ENCODE measurements around the gene COLGALT1.
A peak's percentile ranks its signal among the peaks of the same experiment; 100 is the strongest.
"Not testable (repeated sequence)": the region's sequence is repeated elsewhere in the genome, so short reads cannot be mapped to it uniquely, and the experiment has no call there.

DNA sequence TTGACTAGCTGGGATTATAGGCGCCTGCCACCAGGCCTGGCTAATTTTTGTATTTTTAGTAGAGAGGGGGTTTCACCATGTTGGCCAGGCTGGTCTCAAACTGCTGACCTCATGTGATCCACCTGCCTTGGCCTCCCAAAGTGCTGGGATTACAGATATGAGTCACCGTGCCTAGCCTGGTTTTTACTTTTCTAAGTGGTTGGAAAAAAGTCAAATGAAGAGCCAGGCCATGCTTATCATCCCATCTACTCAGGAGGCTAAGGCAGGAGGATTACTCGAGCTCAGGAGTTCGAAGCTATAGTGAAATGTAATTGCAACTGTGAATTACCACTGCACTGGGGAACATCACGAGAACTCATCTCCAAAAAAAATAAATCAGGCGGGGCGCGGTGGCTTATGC is 36.8 kb upstream of the COLGALT1 start:
- not testable (repeated sequence) for TF ChIP-seq TEAD1 (CRISPR knock-in tag; IDR thresholded peaks at IDR 0.05); SMAD3 (CRISPR knock-in tag; conservative IDR thresholded peaks at IDR 0.05); POLR2AphosphoS5 (IDR thresholded peaks at IDR 0.05; ENCODE audit: control insufficient read depth, insufficient read depth, low read depth, low read length); GABPB2 (CRISPR knock-in tag; conservative IDR thresholded peaks at IDR 0.05); RNF2 (IDR thresholded peaks at IDR 0.05); MTA3 (IDR thresholded peaks at IDR 0.05; ENCODE audit: borderline replicate concordance); POLR2A (conservative IDR thresholded peaks at IDR 0.05); GTF2E2 (tag; IDR thresholded peaks at IDR 0.05); MECOM (CRISPR knock-in tag; IDR thresholded peaks at IDR 0.05); CBX1 (IDR thresholded peaks at IDR 0.05; ENCODE audit: low read depth)
- TF ChIP-seq, protein P1, sequence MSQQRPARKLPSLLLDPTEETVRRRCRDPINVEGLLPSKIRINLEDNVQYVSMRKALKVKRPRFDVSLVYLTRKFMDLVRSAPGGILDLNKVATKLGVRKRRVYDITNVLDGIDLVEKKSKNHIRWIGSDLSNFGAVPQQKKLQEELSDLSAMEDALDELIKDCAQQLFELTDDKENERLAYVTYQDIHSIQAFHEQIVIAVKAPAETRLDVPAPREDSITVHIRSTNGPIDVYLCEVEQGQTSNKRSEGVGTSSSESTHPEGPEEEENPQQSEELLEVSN (IDR thresholded peaks at IDR 0.05; ENCODE audit: borderline replicate concordance in 1 of 2, extremely low read depth in 1 of 2, insufficient read depth in 1 of 2, insufficient read length in 1 of 2, low read depth in 1 of 2, low read length in 1 of 2, poor library complexity in 1 of 2, severe bottlenecking in 1 of 2) = peak in 1 of 2 experiments; percentile 11
- TF ChIP-seq, protein P2, sequence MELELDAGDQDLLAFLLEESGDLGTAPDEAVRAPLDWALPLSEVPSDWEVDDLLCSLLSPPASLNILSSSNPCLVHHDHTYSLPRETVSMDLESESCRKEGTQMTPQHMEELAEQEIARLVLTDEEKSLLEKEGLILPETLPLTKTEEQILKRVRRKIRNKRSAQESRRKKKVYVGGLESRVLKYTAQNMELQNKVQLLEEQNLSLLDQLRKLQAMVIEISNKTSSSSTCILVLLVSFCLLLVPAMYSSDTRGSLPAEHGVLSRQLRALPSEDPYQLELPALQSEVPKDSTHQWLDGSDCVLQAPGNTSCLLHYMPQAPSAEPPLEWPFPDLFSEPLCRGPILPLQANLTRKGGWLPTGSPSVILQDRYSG (tag; conservative IDR thresholded peaks at IDR 0.05; ENCODE audit: low read depth) = not testable (repeated sequence)
- 0 out of 2 replicates have a peak, but pooled peaks have one; percentile 25 for TF ChIP-seq EP300 (IDR thresholded peaks at IDR 0.05; ENCODE audit: low read length)
- TF ChIP-seq, protein P3, sequence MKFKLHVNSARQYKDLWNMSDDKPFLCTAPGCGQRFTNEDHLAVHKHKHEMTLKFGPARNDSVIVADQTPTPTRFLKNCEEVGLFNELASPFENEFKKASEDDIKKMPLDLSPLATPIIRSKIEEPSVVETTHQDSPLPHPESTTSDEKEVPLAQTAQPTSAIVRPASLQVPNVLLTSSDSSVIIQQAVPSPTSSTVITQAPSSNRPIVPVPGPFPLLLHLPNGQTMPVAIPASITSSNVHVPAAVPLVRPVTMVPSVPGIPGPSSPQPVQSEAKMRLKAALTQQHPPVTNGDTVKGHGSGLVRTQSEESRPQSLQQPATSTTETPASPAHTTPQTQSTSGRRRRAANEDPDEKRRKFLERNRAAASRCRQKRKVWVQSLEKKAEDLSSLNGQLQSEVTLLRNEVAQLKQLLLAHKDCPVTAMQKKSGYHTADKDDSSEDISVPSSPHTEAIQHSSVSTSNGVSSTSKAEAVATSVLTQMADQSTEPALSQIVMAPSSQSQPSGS (CRISPR knock-in tag; IDR thresholded peaks at IDR 0.05) = not testable (repeated sequence)

All from K562 (cell line).